ENCODE data around the gene SNAPC3.

- TF ChIP-seq EZH2 (IDR thresholded peaks at IDR 0.05; ENCODE audit: borderline replicate concordance, low read depth, low read length, poor library complexity, severe bottlenecking), result no peak
- TF ChIP-seq CTCF (conservative IDR thresholded peaks at IDR 0.05; ENCODE audit: low read depth, low read length), result no peak
Measured at GRCh38 chr9:15377625-15378540, 44.8 kb upstream of the SNAPC3 start.
